HG03060 (cell line): ENCODE results near the gene DLX5.

Experiments used
- ATAC-seq: cut with Tn5 transposase; IDR thresholded peaks from one replicate; pipeline ENCODE4 v1.9.1; 2021; ENCODE audit warnings: low read depth, moderate number of reproducible peaks; ENCODE audit not compliant: unreplicated experiment

Gene DLX5

DNA sequence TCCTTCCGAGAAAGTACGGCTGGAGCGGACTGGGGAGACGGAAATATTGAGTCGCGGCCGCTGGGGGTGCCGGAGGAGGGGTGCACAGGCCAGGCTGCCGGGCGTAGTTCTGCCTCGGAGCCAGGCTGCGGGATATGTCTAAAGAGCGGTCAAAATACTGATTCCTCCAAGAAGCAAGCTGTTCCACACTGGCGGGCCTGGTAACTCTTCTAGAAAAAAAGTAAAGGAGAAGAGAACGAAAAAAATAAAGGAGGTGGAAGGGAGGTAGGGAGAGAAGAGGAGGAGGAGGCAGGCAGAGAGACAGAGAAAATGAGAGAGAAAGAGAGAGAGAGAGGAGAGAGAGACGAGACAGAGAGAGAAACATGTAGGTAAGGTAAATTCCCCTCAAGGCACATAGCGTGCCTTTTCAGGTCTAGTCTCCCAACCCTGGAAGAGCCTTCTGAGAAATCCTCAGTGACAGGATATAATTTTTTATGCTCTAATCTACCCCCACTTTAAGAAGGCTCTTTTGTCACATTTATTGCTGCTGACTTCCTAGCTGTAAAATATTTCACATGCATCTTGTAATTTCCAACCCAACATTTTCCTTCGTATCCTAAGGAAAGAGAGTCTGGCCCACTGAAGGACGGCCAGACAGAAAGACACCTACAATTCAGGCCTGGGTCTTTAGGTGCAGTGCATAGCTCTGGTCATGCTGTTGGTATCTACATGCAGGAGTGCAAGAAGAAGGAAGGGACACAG is 5.7 kb downstream of the DLX5 start:
- ATAC-seq = no peak

DNA sequence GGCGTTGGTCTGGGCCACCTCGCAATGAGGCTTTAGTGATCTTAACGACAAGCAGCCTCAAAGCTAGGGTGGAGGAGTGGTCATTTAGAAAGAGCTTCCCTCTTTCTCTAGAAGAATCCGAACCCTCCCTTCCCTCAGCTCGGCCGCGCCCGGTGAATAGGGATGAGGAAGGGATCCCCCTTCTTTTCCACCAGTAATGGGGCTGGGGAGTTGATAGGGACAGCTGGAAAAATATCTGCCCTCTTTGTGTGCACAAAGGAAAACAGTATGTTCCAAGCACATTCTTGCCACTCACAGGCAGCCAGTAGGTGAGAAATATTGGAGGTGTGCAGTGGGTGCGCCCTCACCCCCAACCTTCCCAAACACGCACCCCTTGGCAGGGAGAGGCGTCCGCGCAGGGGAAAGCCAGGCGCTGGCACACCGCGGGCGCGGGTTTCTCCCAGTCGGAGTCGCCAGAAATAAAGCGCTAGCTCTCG is 6.5 kb downstream of the DLX5 start:
- no peak for ATAC-seq

DNA sequence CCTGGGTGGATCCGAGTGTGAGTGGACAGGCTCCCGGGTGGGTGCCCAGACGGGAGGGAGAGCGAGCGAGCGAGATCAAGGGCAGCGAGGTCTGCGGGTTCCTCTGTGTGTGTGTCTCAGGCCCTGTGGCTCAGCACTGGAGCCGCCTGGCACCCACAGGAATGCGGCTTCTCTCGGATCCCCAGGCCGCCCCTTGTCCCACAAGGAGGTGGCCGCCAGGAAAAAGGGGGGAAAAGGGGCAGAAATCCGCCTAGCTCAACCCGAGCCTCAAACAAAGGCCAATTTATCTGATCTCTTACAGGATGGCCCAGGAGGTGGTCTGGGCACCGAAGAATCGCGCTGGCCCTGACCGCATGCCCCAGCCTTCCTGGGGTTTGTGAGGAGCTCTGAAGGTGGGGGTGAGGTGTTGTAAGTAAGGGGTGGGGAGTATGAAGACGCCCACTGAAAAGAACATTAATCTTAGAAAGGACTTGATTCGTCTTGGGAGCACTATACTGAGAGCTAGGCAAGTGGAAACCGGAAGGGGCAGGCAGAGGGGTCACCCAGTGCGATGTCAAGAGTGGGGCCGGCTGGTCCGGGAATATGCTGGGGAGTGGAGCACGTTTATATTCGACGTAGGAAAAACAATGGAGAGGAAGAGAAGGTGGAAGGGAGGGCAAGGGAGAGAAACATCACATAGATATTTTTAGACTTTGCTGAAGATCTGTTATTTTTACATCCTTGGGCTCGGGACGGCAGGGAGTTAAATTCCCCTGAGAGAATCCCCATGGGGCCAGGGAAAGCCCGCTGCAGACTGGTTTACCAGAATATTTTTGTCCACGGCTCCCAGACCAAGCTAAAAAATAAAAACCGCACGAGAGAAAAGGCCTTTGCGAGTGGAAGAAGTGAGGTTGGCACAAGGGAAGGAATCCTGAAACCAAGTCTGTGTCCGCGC is 7.2 kb downstream of the DLX5 start:
- ATAC-seq = no peak

DNA sequence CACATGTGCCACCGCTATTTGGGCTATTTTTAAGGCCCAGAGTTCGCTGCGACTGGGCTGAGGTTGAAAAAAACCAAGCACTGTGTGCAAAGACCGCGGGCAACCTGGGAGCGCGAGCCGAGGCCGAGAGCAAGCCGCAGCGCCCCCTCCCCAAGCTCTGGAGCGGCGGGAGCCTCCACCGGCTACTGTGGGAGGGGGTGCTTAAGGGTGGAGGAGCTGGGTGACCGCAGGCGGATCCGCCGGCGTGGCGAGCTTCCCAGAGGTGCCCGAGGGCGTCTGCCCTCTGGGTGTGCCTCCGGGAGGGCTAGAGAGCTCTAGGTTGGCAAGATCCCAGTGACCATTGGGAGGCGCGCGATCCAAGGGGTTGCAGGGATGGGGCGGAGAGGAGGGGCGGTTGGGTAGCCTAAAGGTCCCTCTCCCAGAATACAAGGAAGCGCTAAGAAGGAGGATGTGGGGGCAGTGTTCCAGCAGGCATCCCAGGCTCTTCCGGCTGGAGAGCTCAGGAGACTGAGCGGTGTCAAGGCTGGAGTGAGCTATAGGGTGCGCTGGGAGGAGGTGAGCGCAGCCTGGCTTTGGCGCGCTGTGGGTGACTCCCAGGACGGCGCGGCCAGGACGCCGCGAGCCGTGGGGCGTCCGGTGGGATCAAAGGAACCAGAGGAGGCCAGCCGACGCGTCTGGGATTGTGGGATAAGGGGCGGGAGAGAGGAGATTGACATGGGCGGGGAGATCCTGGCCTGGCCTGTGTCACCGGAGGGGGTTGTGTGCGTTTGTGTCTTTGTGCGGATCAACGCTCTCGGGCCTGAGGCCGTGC is 8.0 kb downstream of the DLX5 start:
- no peak for ATAC-seq

DNA sequence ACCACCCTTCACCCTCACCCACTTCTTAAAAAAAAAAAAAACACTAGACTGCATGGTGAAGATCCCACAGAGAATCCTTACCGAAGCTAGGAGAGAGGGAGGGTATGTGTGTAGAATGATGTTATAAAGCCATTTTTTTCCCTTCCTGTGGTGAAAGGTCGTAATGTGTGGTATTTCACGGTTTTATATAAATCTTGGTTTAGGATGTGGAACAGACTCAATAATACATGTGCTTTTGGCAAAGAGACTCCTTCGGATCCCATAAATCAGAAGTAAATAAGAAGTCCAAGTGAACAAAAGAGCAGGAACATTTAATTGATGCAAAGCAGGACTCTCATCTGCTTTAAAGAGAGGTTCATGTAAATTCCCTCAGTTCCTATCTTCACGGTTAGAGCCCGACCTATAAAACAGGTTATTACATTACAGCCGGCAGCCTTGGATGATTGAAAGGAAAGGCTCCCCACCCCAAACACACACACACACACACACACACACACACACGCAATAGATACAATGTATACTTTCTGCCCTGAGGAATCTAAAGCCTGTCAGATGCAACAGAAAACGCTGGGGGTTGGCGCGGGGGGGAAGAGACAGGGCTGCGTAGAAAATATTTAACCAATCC is 8.8 kb downstream of the DLX5 start:
- no peak for ATAC-seq

DNA sequence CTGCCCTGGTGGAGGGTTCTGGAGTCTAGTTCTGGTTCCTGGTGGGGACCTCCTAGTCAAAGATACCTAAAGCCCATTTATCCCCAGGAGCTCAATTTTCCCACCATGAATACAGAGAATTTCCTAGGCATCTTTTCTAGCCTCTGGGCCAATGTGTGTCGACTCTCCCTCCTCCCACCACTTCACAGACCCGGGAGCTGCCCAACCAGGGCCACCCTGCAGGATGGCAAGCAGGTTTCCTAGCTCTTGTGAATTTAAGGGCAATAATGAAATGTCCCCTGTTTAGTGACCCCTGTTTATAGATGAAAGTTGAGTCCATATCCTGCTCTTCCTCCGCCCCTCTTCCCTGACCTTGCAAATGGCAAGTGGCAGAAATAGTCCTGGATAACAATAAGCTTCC is 9.4 kb downstream of the DLX5 start:
- ATAC-seq = no peak

DNA sequence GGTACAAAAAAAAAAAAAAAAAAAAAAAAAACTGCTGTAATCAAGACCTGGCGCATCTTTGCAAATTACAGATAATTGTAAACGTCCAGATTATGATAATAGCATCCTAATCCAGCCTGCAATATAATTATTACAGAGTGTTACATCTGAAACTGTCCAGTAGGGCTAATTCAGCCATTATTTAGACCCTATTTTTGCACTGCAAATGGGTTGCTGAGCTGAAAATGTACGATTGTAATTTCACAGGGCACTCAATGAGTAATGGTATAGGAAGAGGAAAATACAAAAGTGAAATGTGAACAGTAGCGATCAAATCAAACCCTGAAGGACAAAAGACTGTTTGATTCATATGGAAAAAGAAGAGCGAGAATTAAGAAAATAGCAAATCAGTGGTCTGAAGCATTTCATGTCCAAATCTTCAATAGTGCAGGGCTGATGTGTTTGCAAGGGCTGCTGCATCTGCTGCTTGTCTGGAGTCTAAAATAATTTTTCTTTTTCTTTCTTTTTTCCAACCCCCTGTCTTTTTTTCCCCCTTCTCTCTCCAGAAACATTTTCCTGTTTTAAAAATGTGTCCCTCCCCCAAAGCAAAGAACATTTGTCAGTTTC is 10.4 kb downstream of the DLX5 start:
- no peak for ATAC-seq

DNA sequence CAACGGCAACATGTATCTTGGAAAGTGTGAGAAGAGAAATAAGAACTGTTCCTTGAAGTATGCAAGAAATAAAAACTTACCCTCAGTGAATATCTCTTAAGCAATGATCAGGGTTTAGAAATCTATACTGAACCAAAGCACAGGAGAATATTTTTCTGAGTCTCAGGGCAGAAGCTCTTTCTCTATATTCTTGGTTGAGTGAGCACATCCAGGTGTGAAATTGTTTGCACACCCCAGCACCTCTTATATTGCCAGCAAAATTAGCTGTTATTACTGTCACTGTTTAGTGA is 10.8 kb downstream of the DLX5 start:
- ATAC-seq = no peak

DNA sequence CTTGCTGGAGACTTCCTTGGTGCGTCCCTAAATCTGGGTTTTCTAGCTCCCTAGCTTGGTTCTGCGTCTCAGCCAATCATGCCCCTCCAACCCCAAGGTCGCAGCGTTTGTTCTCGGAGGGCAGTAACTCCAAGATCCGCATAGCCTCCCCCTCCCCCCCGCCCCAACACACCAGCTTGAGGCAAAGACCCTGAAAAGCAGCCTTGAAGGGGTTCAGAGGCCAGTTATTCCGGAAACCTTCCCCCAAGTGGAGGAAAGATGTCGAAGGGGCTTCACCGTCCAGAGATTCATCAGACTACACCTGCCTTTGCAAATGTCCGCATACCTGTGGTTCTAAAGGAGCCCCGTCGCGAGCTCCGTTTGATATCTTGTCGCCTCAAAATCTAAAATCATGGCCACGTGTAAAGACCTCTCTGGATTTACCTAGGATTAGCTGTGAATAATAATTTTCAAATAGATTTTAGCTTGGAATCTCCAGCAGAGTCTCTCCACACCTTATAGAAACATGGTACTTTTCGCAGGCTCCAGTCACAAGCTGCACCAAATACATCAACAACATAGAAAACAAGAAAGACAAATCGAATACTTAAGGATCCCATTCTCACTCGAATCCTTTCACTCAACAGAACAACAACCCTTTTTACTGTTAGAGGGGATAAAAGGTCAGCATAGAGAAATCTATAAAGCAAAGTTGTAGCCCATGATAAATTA is 11.3 kb downstream of the DLX5 start:
- ATAC-seq = no peak

DNA sequence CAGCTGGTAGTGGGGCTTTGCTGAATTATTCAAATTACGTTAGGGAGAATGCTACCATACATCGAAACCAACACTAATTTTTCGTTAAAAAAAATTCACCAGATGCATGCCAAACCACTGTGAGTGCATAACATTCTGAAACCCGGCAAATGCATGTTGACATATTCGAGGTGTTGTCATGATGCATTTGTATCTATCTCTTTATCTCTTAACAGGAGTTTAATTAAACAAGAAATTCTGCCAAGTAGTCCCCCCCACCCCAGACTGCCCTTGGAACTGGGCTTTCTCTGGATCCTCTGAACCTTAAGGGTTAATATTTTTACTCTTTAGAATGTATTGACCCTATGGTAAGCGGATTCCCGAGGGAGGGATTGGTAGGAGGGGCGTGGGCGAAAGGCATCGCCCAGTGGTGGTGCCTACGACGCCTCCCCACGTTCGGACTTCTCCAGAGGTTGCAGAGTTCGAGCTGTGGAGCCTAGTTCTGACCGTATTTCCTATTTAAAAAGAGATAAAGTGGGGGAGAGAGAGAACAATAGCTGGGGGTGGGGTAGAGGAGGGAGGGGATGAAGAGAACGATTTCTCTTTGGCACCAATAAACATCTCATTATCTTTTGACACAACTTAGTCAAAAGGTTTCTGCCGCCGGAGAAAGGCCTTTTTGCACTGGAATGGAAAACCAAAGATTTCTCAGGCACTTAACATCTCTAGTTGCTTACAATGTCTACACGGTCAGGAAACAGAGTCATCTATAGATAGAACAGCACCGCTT is 12.1 kb downstream of the DLX5 start:
- ATAC-seq = no peak

DNA sequence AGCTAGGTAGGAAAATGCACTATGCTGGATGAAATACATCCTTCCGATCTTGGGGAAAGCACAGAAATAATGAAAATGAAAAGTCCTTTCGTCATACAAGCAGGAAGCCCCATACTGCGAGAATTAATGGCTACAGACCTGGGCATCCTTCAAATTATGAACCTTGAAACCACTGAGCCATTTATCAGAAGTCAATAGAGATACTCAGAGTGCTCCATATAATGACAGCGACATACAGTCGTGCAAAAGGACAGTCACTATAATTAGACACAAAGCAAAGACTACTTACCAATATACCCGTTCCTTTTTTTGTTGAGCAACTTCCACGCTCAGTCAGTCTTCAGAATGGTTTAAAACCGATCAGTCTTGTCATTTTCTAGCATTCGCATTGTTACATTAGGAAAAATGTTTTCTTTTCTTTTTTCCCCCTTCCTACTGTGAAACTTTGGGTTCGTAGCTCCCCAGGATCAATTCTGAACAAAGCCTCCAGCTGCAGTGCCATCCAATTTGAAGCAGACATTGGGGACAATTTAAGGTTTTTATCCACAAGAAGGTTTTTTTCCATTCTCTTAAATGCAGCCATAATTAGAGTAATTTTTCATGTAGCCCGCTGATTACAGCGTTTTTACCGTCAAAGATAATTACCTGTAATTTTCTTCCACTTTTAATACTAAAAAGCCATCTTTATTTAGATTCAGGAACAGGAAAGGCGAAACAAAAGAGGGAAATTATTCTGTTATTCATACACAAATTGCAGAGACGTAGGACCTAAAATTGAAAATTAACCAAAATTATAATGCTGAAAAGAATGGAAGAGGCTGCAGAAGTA is 12.9 kb downstream of the DLX5 start:
- no peak for ATAC-seq

DNA sequence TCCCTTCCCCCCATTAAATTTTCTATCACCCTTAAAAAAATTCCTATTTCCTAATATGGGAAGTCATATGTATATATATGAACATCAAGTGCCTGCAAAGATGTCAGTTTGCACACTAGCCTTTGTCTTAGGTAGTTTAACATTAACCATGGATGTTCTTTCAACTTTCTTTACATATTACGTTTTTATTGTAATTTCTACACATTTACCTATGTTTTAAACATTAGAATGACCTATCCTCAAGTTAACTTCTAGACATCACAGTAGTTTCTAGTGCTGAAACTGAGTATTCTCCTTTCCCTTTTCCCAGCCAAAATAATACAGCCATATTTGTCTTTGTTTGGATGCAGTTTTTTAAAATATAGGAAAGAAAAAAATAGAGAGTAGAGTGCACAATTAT is 13.5 kb downstream of the DLX5 start:
- ATAC-seq = no peak

DNA sequence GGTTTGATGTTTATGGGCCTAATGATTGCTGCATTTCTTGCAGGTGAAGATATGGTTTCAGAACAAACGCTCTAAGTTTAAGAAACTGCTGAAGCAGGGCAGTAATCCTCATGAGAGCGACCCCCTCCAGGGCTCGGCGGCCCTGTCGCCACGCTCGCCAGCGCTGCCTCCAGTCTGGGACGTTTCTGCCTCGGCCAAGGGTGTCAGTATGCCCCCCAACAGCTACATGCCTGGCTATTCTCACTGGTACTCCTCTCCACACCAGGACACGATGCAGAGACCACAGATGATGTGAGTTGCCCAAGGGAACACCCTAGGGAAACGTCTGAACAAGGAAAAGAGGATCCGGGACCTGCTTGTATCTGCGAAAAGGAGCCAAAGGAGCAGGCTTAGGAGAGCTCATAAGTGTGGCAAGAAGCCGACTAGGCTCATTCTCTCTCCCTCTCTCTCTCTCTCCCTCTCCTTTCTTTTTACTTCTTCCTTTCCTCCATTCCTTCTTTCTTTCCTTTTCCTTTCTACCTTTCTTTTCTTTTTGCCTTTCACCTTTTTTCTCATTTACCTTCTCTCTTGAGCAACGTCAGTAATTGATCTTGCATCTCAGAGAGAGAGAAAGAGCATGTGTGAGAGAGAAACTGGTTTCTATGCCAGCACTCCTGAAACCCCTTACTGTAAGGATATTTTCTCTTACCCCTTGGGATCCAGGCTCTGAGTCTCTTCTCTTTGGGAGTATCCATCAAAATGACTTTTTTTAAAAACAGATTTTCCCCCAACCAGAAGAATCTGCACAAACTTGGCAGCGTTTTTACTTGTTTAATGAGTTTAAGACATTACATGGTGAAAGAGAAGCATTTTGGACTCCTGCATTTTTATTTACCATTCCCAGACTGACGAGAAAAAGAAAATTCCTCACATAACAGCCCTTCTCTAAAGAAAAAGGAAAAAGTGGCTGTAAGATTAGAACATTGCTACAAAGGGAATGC is 14.6 kb downstream of the DLX5 start:
- no peak for ATAC-seq

DNA sequence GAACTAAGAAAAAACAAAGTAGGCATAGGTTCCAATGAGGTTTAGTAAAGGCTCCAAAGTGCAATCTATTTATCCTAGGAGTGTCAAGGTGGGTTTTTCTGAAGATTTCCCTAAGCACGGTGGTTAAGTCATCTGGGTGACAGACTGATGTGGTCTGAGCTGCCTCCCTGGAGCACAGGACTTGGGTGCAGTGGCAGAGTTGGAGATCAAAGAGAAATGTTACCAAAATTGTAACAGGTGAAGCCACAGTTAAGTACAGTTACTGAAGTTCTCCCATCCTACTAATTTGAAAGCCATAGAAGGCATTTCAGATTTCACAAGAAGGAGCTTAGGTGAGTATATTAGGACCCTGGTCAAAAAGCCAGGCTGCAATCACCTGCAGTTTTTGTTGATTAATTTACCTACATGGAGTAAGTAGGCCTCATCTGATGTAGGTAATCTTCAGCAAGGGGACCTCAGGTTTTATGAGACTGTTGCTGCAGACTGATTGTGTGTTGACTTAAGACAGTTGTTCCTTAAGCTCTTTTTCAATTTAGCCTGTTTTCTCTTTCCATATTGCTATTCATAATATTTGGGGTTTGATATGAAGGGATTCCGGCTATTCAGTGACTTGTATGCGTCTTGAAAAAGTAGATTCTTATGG is 16.2 kb downstream of the DLX5 start:
- no peak for ATAC-seq

DNA sequence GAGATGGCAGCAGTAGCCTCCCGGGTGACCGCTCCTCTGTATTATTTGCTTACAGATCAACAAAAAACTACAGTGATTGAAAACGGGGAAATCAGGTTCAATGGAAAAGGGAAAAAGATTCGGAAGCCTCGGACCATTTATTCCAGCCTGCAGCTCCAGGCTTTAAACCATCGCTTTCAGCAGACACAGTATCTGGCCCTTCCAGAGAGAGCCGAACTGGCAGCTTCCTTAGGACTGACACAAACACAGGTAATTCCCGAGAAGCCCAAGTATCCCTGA is 17.1 kb downstream of the DLX5 start:
- no peak for ATAC-seq

DNA sequence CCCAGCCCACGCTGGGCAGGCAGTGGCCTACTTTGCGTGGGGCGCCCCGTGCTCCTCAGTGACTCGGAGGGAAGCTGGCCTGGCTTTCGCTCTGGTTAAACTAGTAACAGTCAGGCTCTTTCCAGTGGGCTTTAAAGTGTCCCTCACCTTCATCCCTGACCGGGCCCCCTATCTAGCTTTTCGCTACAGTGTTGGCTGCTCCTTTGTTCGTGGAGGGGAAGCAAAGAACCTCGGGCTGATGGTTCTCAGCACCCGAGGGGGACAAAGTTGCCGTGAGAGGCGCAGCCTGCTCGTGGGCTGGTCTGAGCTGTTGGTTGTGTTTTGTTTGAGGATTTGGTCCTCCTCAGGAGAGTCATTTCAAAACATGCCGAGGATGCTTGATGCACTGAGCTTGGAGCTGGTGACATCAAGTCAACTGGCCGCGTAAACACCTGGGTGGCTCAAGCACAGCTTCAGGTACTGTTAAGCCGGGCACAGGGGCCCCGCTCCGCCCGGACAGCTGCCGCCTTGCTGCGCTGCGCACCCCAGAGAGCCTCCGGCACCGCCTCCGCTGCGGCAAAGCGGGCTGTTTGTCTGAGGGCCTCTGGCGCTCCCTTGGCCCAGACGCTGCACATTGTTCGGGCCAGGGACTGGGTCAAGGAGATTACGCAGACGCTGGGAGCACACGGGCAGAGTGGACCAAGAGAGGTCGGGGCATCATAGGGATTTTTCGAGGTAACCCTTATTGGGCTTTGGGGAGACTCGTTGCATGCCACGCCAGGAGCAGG is 17.6 kb downstream of the DLX5 start:
- ATAC-seq = no peak
